Midbrain (tissue), 1 donor: Measurements from ENCODE around the gene MVP.
"Not testable (repeated sequence)": the region's sequence is repeated elsewhere in the genome, so short reads cannot be mapped to it uniquely, and the experiment has no call there.

Source experiments
- DNase-seq: peaks from one replicate; lab custom pipeline; 2025; lab: John Stamatoyannopoulos, UW

Gene MVP

DNA sequence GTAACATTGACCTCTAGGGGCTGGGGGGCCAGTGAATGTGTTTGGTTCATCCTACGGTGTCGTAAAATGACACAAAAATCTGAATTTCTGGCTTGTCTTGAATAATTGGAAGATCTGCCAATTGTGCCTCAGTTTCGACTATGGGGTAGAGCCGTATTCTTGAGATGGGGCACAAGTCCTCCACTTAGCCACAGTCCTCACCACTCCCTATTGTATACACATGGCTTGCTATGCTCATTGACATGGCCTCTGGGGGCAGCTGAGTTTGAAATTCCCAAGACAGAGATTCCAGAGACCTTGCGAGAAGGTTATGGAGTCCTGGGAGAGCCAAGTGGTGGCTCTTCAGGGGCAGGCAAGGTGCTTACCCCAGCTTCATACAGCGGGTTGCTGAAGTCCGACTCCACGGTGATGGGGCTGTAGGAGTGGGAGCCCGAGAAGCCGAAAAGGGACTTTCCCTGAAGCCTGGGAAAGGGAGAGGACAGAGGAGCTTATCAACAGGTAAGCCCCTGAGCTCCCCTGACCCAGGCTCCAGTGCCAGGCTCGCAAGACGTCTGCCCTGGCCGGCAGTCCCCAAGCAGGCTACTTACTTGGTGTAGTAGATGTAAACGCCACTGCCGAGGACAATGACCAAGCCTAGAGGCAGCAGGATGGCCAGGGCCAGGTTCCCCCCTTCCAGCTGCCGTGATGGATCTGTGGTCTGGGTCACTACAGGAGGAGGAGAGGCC lies 51.7 kb downstream of the MVP start:
- no peak for DNase-seq

- DNase-seq, result no peak
Observed at GRCh38 chr16:29873319-29873718, 53.1 kb downstream of the MVP start.

DNA sequence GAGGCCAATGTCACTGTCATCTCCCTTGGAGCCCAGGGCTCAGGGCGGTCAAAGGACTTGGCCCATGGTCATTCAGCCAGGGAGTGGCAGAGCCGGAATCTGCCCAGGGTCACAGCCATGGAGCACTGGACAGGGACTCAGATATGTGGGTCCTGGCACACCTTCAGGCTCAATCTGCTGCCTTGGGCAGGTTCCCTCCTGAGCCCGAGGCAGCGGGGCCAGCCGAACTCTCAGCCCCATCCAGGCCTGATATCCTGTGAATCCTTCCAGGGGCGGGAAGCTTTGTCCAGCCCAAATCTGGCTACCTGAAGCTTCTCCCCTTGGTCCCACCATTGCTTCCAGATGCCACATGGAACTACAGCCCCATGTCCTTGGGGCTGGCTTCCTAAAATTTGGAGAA lies 54.9 kb downstream of the MVP start:
- DNase-seq, result no peak

- DNase-seq, result no peak
Observed at GRCh38 chr16:29876217-29876593, 55.9 kb downstream of the MVP start.

GRCh38 chr16:29876594-29877249 lies 56.5 kb downstream of the MVP start:
- no peak for DNase-seq

DNA sequence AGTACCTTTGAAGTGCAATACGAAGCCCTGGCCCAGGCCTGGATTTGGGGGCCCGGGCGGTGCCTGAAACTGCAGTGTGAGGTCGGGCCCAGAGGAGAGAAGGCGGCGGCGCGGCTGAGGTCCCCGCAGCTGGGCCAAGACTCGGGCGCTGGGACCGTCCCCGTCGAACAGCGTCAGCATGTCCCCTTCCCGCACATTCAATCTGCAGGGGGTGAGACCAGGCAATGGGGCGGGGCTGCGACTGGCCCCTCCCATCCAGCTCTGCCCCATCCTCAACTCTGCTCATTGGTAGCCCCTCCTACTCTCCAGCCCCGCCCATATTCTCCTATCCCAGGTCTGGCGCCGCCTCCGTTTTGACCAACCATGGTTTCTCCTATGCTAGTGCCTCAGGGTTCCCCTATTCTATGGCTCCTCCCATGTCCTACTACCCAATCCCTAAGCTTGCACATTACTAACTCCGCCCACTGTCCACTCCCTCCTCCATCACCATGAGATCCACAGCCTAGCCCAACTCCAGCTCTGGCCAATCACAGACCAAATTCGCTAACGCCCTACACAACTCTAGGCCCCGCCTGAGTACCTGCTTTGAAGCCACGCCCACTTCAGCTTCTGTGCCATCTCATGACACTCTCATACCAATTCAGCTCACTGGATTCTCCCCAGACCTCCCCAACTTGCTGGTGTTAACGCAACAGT lies 57.2 kb downstream of the MVP start:
- no peak for DNase-seq

DNA sequence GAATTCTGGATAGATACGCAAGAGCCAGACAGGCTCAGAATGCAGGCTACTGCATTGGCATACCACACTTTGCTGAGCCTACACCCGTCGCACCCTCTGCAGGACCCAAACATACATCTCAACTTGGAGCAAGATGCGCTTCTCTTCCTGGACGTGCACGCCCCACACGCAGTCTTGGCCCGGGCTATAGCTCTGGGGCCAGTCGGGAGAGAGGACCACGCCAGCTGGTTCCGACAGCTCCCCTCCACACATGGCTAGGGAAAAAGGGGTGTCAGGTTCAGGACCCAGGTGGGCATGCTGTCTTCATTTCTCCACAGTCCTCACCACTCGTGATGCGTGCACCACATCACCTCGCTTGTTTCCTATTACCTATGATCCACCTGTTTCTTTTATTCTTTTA lies 57.9 kb downstream of the MVP start:
- DNase-seq, result no peak

DNA sequence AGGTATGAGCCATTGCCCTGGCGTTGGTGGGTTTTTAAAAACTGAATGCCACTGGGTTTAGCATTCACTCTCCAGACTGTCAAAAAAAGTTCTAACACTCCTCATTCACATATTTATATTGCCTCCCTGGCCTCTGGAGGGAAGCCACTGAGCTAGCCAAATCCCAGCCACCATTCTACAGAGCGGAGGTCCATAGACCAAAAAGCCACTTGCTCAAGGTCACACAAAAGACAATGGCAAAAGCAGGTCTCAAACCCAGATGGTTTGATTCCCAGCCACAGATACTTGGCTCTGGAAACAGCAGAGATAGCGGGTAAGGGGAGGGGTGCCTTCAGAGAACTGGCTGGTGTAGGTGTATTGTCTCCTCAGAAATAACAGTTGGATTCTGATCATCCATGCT lies 60.8 kb downstream of the MVP start:
- no peak for DNase-seq

- no peak for DNase-seq
Observed at GRCh38 chr16:29883987-29884386, 63.7 kb downstream of the MVP start.

DNA sequence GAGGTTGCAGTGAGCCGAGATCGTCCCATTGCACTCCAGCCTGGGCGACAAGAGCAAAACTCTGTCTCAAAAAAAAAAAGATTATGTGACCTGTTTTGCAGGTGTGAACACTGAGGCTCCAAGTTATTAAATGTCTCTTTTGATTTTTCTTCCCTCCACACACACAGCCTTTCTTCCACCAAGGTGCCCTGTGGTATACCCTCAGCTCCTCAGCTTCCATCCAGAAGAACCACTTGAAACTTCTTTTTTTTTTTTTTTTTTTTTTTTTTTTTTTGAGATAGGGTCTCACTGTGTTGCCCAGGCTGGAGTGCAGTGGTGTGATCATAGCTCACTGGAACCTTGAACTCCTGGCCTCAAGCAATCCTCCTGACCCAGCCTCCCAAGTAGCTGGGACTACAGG lies 69.1 kb downstream of the MVP start:
- DNase-seq, result not testable (repeated sequence)

GRCh38 chr16:29891525-29892457 lies 71.5 kb downstream of the MVP start:
- no peak for DNase-seq

- DNase-seq, result no peak
Observed at GRCh38 chr16:29892458-29892813, 72.2 kb downstream of the MVP start.

- DNase-seq, result no peak
Observed at GRCh38 chr16:29893553-29893952, 73.3 kb downstream of the MVP start.

DNA sequence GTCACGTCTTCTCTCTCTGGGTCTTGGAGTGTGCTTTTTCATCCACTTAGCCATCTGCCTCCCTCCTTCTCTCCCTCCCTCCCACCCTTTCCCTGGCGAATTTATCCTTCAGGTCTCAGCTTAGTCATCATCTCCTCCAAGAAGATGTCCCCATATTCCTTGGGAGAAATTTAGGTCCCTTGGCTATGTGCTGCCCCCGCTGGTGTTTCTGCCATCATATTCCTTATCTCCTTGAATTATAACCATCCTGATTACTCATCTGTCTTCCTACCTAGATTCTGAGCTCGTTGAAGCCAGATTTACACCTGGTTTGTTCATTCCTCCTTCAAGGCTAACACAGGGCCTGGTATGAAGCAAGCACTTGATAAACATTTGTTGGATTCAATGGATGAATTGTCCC lies 74.1 kb downstream of the MVP start:
- DNase-seq, result no peak

DNA sequence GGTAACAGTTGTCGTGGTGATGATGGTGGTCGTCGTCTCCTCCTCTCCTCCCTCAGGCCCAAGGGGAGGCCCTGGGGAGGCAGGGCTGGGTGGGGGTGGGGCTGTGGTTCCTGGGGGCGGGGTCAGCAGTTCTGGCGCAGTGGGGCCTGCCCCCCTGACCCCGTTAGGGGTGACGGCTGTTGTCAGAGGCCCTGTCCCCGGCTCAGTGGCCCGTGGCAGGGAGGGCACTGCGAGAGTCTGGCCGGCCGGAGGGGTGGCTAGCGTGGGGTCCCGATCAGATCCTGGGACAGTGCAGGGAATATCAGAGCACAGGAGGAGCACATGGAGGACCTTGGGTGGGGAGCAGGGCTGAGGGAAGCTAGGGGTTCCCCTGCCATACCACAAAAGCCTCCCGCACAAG lies 76.6 kb downstream of the MVP start:
- no peak for DNase-seq

GRCh38 chr16:29897333-29897732 lies 77.1 kb downstream of the MVP start:
- no peak for DNase-seq
